Neutrophil (primary cell): ENCODE results near the gene PCSK1N.

ENCODE experiments used
- H3K27ac ChIP-seq: fragments of 200-600 bp; sonication (generic); 2 replicates; pipeline ENCODE4 v1.5.1; 2016; ENCODE audit warnings: mild to moderate bottlenecking, moderate library complexity
- H3K27me3 ChIP-seq: fragments of 200-600 bp; sonication (generic); 2 replicates; pipeline ENCODE4 v1.6.0; 2016; ENCODE audit warnings: mild to moderate bottlenecking
- H3K36me3 ChIP-seq: fragments of 200-600 bp; sonication (generic); 2 replicates; pipeline ENCODE4 v1.5.1; 2017
- H3K4me1 ChIP-seq, 2 experiments: fragments of 200-600 bp in 1 of 2; sonication (generic) in 1 of 2; 1 replicate in 1 of 2; 2 replicates in 1 of 2; pipeline versions ENCODE4 v1.5.1 to v1.6.1; 2013 to 2016; ENCODE audit warnings: low read depth in 1 of 2, low read length in 1 of 2, mild to moderate bottlenecking in 1 of 2, moderate library complexity in 1 of 2; ENCODE audit not compliant: control insufficient read depth in 1 of 2, insufficient read depth in 1 of 2
- H3K4me3 ChIP-seq, 2 experiments: fragments of 200-600 bp in 1 of 2; sonication (generic) in 1 of 2; 1 replicate in 1 of 2; 2 replicates in 1 of 2; pipeline ENCODE4 v1.5.1; 2013 to 2016; ENCODE audit warnings: low read depth in 1 of 2, low read length in 1 of 2, mild to moderate bottlenecking in 1 of 2, moderate library complexity in 1 of 2
- H3K9me3 ChIP-seq: fragments of 200-600 bp; sonication (generic); 2 replicates; pipeline ENCODE4 v1.5.1; 2016
- TF ChIP-seq, protein P1 (sequence below): fragments of 200-600 bp; sonication (generic); IDR thresholded peaks from 2 replicates; pipeline ENCODE4 v1.5.1; 2016; ENCODE audit warnings: antibody characterized with exemption

Gene PCSK1N

DNA sequence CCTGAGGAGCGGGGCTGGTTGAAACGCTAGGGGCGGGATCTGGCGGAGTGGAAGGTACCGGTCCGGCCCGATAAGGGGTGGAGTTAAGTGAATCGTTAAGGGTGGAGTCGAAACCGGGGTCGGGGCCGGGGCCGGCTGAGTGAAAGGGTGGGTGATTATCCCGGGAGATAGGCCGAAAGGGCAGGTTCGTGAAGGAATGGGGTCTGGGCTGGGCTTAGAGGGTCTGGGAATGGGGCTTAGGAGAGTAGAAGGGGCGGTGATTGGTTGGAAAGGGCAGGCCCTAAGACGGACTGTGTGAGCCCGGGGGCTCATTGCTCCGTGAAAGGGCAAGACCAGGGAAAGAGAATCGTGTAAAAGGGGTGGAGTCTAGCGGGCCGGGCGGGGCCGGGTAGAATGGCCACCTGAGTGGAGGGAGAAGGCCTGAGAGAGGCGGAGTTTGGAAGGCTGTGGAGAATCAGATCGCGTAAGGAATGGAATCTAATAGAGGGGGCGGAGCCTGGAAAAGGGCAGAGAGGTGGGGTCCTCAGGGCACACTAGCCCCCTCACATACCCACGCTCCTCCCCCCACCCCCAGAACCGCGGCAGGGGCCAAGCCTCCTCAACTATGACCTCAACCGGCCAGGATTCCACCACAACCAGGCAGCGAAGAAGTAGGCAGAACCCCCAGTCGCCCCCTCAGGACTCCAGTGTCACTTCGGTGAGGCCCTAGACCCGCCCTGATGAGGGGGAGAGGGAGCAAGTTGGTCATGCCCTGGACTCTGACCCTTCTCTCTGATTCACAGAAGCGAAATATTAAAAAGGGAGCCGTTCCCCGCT lies 33.1 kb downstream of the PCSK1N start:
- no peaks in the 10 kb centered on the region for H3K27me3 ChIP-seq
- H3K27ac ChIP-seq = peak overlapping the region; percentile 93
- no peaks in the 10 kb centered on the region for H3K9me3 ChIP-seq
- H3K36me3 ChIP-seq = no peaks in the 10 kb centered on the region
- TF ChIP-seq, protein P1, sequence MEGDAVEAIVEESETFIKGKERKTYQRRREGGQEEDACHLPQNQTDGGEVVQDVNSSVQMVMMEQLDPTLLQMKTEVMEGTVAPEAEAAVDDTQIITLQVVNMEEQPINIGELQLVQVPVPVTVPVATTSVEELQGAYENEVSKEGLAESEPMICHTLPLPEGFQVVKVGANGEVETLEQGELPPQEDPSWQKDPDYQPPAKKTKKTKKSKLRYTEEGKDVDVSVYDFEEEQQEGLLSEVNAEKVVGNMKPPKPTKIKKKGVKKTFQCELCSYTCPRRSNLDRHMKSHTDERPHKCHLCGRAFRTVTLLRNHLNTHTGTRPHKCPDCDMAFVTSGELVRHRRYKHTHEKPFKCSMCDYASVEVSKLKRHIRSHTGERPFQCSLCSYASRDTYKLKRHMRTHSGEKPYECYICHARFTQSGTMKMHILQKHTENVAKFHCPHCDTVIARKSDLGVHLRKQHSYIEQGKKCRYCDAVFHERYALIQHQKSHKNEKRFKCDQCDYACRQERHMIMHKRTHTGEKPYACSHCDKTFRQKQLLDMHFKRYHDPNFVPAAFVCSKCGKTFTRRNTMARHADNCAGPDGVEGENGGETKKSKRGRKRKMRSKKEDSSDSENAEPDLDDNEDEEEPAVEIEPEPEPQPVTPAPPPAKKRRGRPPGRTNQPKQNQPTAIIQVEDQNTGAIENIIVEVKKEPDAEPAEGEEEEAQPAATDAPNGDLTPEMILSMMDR = no peak
- H3K4me3 ChIP-seq = peak overlapping the region; percentile 66 to 69
- peaks cover 11 to 18% of the 10 kb centered on the region in 2 experiments for H3K4me1 ChIP-seq

DNA sequence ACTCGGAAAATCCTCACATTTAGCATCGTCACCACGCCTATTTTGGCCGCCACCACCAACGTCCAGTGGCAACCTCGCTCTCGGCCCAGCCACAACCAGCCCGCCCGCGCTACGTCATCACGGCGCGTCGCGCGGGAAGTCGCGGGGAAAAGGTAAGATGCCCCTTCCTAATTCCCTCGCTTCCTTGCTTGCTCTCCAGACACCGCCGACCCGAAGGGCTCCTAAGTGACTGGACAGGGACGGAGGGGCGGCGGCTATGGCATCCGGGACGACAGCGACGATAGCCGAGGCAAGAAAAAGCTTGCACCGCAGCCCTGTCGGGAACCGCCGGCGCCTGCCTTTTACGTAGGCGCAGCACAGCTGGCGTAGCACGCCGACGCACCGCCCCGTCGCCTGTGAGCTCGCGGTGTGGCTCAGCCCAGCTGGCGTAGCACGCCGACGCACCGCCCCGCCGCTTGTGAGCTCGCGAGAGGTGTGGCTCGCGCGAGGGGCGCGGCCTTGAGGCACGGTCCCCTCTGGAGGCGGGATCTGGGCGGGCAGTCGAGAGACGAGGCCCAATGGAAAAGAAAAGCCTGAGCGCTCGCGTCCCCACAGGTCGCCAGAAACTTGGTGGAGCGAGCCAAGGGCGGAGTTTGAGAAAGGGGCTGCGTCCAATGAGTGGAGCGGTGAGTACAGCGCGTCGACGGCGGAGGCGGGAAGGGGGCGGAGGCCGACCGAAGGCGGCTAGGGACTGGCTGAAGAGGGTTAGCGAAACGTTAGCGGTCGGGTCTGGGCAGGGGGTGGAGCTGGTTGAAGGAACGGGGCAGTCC lies 33.9 kb downstream of the PCSK1N start, which contains the start of gene HDAC6:
Gene HDAC6 (plus strand): TSS at position 788 of the 809 bp plus-strand sequence. CDS start 626 bp downstream, outside the sequence.
- no peaks in the 10 kb centered on the region for H3K27me3 ChIP-seq

DNA sequence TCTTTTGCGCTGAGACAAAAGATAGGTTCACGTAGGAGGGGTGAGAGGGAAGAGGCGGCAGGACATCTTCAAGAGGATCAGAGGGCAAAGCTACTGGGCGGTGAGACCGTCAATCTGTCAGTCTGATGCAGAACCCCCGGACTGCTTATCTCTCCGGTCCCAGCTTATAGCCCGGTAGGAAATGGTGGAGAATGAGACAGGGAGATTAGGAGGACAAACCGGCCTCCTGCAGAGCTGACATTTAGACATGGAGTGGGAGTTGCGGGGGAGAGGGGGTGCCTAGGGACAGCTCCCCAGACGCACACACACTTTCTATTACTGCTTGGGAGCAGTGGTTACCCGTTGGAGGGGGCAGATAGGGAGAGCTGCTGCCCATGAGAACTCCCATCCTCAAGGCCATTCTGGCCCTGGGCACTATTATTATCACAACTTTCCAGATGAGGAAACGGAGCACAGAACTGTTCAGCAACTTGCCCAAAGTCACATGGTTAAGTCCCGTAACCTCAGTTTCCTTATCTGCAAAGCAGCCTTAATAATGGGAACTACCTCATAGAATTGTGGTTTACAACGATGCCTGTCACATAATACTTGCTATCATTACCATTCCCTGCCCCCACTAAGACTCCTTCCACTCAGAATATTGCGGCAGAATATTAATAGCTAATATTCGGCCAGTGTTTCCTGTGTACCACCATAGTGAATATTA lies 34.7 kb downstream of the PCSK1N start:
- peaks cover 11 to 18% of the 10 kb centered on the region in 2 experiments for H3K4me1 ChIP-seq
- peak overlapping the region; percentile 74 to 80 for H3K4me3 ChIP-seq
- H3K9me3 ChIP-seq = no peaks in the 10 kb centered on the region
- H3K27ac ChIP-seq = peak overlapping the region; percentile 93
- TF ChIP-seq, protein P1 = no peak
- no peaks in the 10 kb centered on the region for H3K27me3 ChIP-seq
- no peaks in the 10 kb centered on the region for H3K36me3 ChIP-seq

More for the DNA sequence above, 33.9 kb downstream of the PCSK1N start, which contains the start of gene HDAC6:
- Histone ChIP-seq H3K4me1 (peaks cover 11 to 18% of the 10 kb centered on the region in 2 experiments), H3K9me3 (no peaks in the 10 kb centered on the region), H3K36me3 (no peaks in the 10 kb centered on the region), H3K27ac (peak within 1 kb of the TSS; percentile 93), H3K4me3 (peak within 1 kb of the TSS; percentile 74 to 80)
- TF ChIP-seq, protein P1 = no peak

DNA sequence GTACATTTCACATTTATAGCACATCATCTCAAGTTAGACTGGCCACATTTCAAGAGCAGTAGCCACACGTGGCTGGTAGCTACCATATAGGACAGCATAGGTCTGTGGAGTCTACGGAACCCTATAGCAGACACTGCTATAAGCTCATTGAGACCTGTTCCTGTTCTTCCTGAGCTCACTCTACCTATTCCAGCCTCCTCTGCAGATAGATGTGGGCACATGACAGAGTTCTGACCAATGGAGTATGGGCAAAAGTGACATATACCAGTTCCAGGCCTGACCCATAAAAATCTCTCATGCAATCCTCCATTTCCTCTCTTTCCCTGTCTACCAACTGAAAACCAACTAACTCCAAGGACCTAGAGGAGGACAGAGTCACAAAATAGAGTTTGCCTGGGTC lies 37.1 kb downstream of the PCSK1N start:
- TF ChIP-seq, protein P1 = no peak
- H3K4me3 ChIP-seq = no peak overlapping the region
- H3K36me3 ChIP-seq = no peaks in the 10 kb centered on the region
- peaks cover 11 to 18% of the 10 kb centered on the region in 2 experiments for H3K4me1 ChIP-seq
- H3K27ac ChIP-seq = no peak overlapping the region
- H3K27me3 ChIP-seq = no peaks in the 10 kb centered on the region
- no peaks in the 10 kb centered on the region for H3K9me3 ChIP-seq

DNA sequence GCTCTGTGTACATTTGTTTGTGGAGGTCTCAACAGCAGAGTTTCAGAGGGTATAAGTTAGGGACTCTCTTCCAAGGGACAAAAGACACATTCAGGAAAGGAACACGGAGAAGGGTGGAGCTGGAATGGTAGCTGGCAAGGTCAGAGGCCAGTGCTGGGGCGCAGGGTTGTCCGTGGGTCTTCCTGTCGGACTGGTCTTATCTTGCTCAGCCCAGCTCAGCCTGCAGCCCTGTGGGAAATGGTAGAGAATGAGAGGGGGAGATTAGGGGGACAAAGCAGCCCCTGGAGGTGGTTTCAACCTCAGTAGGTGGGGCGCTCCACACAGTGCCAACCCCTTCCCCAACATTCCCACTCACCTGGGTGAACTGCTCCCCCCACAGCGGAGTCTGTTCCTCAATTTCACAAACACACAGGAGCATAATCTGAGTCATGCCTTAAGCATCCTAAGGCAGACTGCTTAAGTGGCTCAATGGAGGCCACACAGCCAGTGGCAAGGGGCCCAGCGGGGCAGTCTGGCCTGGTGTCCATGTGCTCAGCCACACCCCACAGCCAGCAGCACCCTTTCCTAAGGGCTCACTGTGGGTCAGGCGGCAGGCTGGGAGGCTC lies 40.4 kb downstream of the PCSK1N start:
- no peak overlapping the region for H3K4me3 ChIP-seq
- TF ChIP-seq, protein P1 = no peak
- no peak overlapping the region for H3K27ac ChIP-seq

More for the DNA sequence above, 40.4 kb downstream of the PCSK1N start:
- Histone ChIP-seq H3K36me3 (no peaks in the 10 kb centered on the region), H3K27me3 (no peaks in the 10 kb centered on the region), H3K9me3 (no peaks in the 10 kb centered on the region), H3K4me1 (peaks cover under 1 to 3% of the 10 kb centered on the region in 2 experiments)
